NCI-H187 treated with DMSO at 0.1 percent for 48 hours (cell line): ENCODE data around the gene CSNK1D.

Experiments
- DNase-seq: peaks from one replicate; lab custom pipeline; 2025; lab: John Stamatoyannopoulos, UW

CSNK1D gene

GRCh38 chr17:82295472-82295814 is 21.9 kb upstream of the CSNK1D start:
- DNase-seq: no peak

GRCh38 chr17:82294064-82294773 is 20.7 kb upstream of the CSNK1D start:
- DNase-seq: no peak

- DNase-seq: peak; percentile 96
Measured at GRCh38 chr17:82292251-82293154, 19.0 kb upstream of the CSNK1D start.

- no peak for DNase-seq
Measured at GRCh38 chr17:82291582-82292250, 18.2 kb upstream of the CSNK1D start.

- DNase-seq: peak; percentile 93
Measured at GRCh38 chr17:82287868-82288801, 14.6 kb upstream of the CSNK1D start.

- DNase-seq: no peak
Measured at GRCh38 chr17:82287013-82287867, 13.7 kb upstream of the CSNK1D start.

- DNase-seq: no peak
Measured at GRCh38 chr17:82285141-82285540, 11.6 kb upstream of the CSNK1D start.

- DNase-seq: no peak
Measured at GRCh38 chr17:82283208-82283749, 9.8 kb upstream of the CSNK1D start.

DNA sequence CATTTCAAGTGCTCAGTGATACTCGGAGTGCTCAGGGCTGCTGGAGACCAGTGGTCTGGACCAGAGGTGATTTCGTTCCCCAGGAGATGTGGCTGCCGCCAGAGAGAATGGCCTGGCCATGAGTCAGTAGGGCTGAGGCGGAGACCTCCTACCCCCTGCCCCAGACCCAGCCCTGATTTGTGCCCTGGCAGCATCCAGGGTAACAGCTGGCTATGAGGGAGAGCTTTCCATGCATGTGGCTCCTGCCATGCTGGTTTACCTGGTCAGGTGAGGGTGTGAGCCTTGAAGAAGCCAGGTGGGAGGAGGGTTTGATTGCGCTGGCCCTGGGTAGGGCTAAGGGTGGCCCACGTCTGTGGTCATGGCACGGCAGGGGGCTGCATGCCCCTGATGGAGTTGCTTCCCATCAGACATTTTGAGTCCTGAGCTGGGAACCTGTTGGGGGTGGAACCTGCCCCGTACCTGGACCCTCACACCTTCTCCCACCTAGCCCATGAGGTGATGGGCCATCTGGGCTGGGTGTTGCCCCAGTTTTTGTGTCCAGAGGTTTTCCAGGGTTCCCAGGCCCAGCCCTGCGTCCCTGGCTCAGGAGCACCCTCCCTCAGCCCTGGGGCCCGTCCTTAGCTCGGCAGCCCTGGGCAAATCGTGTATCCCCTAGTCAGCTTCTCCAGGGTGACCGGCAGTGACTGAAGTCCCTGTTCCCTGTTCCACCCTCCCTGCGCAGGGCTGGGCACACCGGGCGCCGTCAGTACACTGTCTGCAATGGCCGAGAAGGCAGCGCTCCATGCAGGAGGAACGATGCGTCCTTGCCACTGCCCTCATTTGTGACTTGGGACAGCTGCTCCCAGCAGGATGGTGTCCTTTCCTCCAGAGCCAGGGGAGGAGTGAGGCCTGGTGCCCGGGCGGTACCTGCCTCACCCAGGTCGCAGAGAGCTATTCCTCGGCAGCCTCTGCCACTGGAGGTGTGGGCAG is 9.0 kb upstream of the CSNK1D start:
- no peak for DNase-seq

DNA sequence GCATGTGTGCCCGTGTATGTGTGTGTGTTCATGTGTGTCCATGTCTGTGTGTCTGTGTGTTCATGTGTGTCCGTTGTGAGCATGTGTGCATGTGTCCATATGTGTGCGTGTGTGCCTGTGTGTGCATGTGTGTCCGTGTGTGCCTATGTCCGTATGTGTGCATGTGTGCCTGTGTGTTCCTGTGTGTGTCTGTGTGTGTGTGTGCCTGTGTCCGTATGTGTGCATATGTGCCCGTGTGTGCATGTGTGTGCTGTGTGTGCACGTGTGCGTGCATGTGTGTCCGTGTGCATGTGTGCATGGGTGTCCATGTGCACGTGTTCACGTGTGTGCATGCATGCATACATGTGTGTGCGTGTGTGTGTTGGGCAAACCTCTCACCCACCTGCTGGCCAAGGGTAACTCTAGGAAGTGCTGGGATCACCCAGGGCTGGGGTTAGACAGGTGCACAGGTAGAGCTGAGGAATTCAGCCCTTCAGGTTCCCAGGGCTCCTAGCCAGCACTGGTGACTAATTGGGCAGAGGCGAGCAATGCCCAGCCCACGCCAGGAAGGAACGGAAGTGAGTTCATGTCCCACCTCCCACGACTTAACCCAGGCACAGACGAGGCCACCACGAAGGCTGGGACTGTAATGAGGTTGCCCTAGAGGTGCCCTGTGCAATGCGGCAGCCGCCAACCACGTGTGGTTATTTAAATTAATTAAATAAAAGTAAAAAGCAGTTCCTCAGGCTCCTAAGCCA is 8.2 kb upstream of the CSNK1D start:
- DNase-seq: no peak

DNA sequence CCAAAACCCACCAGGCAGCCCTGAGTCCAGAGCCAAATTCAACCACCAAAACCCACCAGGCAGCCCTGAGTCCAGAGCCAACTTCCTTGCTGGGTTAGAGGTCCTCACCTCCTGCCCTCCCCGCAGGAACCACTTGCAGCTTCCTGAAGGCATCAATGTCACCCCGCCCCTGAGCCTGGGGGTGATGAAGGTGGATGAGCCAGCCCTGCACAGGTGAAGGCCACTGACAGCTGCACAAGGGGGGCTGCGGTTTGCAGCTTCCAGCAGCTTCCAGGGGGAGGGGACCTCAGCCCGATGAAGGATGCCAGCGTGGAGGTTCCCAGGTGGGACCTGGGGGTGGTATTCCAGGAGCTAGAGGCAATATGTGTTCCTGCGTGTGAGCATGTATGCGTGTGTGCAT is 7.6 kb upstream of the CSNK1D start:
- DNase-seq: no peak

- no peak for DNase-seq
Measured at GRCh38 chr17:82280537-82280936, 7.0 kb upstream of the CSNK1D start.

- DNase-seq: no peak
Measured at GRCh38 chr17:82278786-82279391, 5.4 kb upstream of the CSNK1D start.

- no peak for DNase-seq
Measured at GRCh38 chr17:82278308-82278707, 4.8 kb upstream of the CSNK1D start.

DNA sequence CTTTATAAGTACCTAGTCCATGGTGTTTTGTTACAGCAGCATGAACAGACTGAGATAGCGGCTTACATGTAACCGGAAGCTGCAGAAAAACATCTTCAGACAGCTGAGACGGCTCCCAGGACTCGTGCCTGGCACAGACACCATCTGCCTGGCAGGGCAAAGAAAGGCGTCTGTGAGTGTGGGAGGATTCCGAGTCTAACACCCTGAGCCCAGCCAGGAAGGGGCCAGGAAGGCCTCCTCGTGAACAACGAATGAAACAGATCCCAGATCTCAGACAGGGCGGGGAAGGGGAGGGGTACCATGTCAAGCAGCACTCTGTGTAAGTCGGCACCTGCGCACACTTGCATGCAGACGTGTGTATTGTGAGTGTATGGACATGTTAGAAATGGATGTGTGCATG is 4.4 kb upstream of the CSNK1D start:
- DNase-seq: no peak

GRCh38 chr17:82276938-82277337 is 3.4 kb upstream of the CSNK1D start:
- no peak for DNase-seq

DNA sequence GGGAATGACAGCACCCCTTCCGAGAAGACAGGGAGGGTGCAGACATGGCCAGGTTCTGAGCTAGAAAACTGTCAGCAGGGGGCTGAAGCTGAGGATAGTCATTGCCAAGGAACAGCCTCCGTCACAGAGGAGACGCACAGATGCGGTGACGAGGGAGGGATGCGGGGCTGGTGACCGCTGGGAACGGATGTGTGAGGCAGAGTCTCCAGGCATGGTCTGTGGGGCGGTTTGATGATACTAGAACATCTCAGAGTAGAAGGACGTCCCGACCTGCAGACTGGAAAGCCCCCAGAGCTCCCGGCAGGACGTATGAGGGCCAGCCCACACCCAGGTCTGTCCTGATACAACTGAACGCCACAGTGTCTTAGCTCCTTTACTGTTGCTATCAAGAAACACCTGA is 1.8 kb upstream of the CSNK1D start:
- DNase-seq: no peak
